Ramos (cell line): Measurements from ENCODE around the gene PHLDB3.
"Not testable (repeated sequence)": the region's sequence is repeated elsewhere in the genome, so short reads cannot be mapped to it uniquely, and the experiment has no call there.

Experiments used
- in situ Hi-C: fragments of 300-500 bp; cut with MboI; formaldehyde crosslinking; loops from one replicate; pipeline ENCODE4 v1.14.3; 2022; ENCODE audit warnings: low sequenced_read_pairs; ENCODE audit not compliant: unreplicated experiment

The PHLDB3 gene

DNA sequence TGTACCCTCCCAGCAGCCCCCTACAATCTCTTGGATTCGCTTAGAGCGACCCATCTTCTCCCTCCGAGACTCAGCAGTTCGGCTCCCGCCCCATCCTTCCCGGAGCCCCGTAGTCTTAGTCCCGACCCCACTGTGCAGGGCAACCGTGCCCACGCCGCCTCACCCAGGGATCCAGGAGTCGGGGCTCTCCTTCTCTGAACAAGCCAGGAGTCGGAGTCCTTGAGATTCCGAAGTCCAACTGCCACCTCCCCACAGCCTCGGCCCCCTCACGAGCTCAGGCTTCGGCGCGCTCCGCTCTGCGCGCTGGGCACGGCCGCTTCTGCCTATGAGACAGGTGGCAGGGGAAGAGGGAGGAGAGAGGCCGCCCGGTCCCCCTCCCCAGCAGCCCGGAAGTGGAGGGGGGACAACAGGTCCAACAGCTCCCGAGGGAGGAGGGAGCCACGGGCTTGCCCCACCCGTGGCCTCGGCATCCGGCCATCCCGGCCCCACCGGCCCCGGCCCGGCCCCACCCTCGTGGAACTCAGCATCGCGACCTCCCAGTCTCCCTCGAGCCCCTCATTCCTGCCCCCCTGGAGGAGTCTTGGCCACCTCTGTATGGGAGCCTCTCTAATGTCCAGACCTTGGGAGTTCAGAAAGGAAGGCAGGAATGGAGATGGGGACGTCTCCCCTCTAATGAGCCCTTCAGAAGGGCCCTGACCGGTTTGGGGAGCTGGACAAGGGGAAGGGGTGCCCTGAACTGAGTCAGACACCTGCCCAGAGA lies at the start of gene PHLDB3:
TSS of gene PHLDB3 (minus strand) at position 321 of the 760 bp plus-strand sequence. CDS start 628 bp downstream, outside the sequence.
- in situ Hi-C loops, result no loop called here

DNA sequence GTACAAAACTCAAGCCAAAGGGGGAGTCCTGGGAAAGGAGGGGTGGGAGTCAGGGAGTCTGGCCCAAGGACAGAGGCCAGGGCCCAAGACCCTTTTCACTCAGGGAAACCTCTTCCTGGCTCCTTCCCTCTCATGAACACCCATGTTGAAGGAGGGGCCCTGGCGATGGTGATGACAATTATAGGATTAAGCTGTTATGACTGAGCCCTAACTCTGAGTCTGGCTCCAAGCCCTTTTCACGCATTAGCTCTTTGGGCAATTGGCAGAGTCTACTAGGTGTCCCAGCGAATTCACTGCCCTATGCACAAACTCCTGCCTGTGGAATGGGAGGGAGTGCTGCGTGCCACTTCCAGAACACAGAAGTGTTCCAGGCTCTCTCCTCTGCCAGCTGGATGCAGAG lies 49.1 kb upstream of the PHLDB3 start:
- in situ Hi-C loops, result no loop called here

DNA sequence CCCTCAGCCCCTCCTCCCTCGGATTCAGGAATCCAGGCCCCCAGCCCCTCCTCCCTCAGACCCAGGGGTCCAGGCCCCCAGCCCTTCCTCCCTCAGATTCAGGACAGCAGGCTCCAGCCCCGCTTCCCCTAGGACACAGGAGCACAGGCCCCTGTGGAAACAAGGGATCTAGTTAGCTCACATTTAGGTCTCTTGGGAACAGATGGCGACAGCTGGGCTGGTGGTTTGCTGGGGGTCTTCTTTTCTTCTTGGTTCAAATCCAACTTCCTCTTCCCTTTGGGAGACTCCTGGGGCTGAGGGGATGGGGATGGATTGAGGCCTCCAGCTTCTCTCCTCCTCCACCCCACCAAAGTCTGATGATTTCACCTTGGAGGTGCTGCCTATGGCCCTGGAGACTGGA lies 48.1 kb upstream of the PHLDB3 start:
- in situ Hi-C loops, result no loop called here

DNA sequence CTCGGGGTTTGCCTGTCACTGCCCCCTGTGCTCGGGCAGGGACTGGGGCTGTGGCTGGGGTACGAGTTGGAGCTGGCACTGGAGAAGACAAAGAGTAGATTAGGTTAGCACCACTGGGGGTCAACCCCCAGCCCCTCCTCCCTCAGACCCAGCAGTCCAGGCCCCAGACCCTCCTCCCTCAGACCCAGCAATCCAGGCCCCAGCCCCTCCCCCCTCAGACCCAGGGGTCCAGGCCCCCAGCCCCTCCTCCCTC lies 47.6 kb upstream of the PHLDB3 start:
- in situ Hi-C loops, result no loop called here

DNA sequence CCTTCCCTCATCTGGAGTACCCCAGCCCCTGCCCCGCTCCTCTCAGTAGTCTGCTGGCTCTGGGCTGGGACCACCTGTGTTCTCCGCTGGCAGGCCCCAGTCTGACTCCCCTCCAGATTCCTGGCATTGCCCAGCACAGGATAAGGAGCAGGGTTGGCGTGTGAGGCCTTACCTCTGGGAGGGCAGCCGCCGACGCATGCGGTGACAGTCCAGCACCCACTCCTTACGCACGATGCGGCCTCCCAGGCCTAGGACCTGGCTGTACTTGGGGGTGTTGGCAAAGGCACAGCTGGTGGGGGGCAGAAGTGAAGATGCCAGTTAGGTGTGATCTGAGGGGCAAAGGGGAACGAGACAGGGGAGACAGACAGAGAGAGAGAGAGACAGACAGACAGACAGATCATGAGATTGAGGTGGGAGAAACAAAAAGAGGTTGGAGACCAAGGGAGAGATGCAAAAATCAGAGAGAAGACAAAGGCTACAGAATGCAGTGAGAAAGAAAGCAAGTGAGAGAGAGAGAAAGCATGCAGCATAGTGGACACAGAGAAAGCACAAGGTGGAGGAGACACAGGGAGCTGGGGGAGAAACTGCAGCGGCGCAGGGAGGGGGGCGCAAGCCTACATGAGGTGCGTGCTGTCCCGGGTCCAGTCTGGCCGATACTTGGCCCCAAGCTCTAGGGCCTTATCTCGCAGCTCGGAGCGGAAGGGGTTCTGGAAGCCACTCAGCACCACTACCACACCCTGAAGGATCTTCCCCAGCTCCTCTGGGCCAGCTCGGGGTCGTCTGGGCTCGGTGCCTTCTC lies 47.1 kb upstream of the PHLDB3 start:
- in situ Hi-C loops, result no loop called here

DNA sequence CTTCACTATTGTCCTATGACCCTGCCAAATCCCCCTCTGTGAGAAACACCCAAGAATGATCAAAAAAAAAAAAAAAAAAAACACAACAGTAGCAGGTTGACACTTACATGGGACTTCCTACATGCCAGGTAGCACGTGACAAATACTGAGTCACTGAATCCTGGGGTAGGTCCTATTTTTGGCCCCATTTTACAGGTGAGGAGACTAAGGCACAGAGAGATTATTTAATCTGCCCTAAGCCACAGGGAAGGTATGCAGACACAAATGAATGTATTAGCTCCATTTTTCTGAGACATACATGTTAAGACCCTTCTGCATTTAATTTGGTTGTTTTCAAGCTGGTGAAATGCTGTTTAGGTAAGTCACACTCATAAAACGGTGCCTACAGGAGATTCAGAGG lies 44.2 kb upstream of the PHLDB3 start:
- in situ Hi-C loops, result no loop called here

DNA sequence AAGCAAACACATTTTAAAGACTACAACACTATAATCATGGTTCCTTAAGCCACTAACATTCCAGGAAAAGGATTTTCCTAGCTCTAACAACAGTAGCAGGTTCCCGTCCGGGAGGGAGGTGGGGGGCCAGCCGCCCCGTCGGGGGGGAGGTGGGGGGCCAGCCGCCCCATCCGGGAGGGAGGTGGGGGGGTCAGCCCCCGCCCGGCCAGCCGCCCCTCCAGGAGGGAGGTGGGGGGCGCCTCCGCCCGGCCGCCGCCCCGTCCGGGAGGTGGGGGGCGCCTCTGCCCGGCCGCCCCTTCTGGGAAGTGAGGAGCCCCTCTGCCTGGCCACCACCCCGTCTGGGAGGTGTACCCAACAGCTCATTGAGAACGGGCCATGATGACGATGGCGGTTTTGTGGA lies 43.4 kb upstream of the PHLDB3 start:
- in situ Hi-C loops, result not testable (repeated sequence)

DNA sequence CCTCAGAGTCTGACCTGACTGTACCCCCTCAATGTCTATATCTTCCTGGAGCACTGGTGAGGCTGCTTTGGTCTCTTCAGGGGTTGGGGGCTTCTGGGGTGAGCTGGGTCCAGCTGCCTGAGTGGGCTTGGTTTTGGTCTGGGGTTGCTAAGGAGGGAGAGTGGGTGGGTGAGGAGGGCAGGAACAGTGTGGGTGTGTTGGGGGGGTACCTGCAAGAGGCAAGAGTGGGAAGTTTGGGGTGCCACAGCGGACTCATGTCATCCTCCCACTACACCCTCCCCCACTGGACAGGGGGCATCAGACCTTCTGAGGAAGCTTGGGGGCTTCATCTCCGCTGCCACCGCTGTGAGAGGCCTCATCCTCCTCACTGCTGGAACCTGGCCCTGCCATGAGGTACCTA lies 42.0 kb upstream of the PHLDB3 start:
- in situ Hi-C loops, result no loop called here

DNA sequence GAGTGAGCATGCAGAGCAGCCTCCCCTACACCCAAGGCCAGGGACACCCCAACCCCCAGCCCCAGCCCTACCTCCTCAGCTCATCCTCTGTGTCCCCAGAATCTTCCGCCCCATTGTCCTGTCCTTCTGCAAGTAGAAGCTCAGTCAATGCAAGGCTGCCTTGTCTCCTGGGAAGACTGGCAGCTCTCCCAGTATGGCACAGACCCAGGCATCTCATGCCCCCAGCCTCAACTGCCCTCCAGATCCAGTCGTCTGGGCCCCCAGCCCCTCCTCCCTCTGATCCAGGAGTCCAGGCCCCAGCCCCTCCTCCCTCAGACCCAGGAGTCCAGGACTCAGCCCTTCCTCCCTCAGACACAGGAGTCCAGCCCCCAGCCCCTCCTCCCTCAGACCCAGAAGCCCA lies 41.4 kb upstream of the PHLDB3 start:
- in situ Hi-C loops, result no loop called here

DNA sequence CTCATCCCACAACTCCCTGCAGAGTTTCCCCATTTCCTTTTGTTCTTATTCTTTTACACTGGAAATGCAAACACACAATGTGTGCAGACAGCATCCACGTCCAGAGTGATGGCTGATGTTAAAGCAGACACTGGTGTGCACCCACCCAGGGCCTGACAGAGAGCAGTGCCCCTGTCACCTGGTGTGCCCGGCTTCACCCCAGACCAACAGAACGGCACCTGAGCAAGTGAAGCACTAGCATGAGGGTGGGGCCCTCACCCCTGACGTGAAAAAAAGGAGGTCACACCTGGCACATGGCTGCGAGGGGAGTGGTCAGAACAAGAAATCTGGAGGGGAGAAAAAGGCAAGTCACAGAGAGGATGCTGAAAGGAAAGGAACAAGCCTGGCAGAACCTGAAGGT lies 40.7 kb upstream of the PHLDB3 start:
- in situ Hi-C loops, result no loop called here

DNA sequence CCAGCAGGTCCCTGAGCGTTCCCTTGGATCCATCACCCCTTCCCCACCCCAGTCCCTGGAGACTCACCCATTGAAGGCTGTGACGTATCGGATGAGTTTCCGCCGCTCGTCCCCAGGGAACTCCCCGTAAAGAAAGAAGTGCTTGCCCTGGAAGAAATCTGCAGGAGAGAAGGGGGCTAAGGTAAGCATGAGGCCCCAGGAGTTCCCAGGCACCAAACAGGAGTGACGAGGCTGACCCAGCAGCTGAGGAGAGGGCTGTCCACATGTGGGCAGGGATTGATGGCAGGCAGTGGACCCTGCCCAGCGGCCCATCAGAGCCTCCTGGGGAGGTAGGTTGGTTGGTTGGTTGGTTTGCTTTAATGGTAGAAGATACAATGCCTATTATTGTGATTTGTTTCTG lies 39.5 kb upstream of the PHLDB3 start:
- in situ Hi-C loops, result no loop called here

DNA sequence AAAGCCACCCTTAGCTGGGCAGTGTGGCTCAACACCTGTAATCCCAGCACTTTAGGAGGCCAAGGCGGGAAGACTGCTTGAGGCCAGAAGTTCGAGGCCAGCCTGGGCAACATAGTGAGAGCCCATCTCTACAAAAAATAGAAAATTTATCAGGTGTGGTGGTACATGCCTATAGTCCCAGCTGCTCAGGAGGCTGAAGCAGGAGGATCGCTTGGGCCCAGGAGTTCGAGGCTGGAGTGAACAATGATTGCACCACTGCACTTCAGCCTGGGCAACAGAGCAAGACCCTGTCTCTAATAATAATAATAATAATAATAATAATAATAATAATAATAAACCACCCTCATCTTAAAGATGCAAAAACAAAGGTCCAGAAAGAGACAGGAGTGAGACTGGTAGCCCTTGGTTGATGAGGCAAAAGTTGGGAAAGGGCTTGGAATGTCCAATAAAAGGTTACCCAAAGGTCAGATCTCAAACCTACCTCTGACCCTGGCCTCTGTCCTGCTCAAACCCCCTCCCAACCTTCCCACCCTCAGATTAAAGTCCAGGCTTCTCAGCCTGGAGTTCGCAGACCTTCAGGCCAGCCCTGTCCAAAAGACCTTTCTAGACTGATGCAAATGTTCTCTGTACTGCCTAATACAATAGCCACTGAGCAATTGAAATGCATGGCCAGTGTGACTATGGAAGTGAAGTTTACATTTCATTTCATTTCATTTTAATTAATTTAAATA lies 37.5 kb upstream of the PHLDB3 start:
- in situ Hi-C loops, result no loop called here

DNA sequence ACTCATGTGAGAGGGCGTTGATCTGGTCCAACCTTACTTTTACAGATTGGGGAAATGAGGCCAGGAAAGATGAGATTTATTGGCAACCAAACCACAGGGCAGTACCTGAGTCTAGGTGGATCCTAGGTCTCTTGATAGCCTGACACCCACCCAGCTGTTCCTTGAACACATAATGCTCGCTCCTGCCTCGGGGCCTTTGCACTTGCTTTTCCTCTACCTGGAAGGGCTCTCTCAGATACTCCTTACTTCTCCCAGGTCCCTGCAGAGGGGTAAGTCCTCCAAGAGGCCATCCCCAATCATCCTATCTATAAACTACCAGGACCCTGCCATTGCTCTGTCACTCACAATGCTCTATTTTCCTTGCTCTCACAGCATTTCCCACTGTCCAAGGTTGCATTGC lies 35.8 kb upstream of the PHLDB3 start:
- in situ Hi-C loops, result no loop called here

DNA sequence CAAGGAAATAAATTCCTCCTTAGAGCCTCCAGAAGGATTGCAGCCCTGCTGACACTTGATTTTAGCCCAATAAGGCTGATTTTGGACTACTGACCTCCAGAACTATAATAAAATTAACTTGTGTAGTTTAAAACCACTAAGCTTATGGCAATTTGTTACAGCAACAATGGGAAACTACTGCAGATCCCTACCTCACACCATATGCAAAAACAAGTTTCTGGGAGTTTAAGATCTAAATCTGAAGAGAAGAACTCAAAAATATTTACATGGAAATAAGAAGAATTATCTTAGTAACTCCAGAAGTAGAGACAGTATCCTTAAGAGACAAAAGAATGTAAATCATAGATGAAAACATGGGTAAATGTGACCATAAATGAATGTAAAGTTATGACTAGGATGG lies 34.4 kb upstream of the PHLDB3 start:
- in situ Hi-C loops, result no loop called here

DNA sequence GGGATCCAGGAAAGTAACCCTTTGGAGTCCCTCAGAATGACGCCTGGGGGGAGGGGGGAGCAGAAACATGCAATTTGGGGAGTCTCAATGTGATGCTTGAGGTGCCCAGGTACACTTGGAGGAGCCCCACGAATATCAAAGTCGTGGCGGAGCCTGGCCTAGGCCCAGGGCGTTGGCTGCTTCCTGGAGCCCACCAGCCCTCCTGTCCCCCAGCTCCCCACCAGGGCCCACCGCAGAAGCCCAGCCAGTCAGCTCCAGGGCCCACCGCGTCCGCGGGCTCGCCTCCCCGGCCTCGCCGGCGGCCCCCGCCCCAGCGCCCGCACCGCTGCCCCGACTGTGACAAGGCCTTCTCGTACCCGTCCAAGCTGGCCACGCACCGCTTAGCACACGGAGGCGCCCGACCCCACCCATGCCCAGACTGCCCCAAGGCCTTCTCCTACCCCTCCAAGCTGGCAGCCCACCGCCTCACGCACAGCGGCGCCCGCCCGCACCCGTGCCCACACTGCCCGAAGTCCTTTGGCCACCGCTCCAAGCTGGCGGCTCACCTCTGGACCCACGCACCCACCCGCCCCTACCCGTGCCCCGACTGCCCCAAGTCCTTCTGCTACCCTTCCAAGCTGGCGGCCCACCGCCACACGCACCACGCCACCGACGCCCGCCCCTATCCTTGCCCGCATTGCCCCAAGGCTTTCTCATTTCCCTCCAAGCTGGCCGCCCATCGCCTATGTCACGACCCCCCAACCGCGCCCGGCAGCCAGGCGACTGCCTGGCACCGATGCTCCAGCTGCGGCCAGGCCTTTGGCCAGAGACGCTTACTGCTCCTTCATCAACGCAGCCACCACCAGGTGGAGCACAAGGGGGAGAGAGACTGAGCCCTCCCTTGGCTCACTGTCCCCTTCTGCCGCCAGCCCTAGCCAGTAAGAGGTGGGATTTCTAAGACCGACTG lies 30.5 kb upstream of the PHLDB3 start:
- in situ Hi-C loops, result no loop called here

DNA sequence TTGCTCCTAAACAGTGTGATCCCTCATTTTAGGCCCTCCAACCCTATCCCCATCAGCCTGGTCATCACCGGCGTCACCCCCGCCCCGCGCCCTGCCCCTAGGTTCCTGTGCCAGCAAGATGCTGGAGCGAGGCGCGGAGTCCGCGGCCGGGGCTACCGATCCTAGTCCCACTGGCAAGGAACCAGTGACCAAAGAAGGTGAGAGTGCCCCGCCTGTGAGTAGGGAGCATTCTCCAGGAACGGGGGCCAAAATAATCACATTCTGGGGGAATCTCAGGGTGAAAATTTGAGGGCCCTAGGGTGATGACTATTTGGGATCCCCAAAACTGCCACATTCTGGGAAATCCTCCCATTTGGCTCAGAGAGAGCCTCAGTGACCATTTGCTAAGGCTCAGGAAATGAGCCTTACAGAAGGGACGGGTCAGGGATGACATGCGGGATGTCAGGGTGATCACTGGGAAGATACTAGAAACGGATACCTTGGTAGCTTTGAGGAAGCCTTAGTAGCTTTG lies 29.8 kb upstream of the PHLDB3 start:
- in situ Hi-C loops, result no loop called here

DNA sequence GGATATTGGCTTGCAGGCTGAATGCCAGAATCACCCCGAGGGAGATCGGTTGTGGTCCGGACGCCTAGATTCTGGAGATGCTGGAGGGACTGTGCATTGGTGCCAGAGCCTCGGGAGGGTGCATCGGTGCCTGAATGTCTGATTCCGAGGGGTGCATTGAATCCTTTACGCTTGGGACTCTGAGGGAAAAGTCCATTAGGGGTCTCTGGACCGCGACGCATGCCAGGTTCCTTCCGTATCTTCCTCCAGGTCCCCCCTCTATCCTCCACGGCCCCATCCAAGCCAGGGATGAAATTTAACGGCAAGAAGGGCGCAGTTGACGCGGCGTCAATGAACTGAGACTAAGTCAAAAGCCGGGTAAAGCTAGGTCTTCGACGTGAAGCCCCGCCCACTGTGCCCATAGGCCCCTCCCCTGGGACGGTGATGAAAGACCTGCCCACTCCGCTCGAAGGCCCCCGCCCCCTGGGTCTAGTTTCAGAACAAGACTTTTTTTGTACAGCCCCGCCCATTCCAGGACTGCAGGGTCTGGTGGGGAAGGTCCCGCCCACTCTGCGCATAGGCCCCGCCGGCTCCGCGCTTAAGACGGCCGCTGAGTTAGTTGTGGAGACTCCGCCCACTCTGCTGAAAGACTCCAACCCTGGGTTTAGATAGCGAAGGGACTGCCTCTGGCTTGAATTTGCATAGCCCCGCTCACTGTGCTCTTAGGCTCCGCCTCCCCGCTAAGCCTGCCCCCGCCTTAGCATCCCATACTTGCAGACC lies 29.2 kb upstream of the PHLDB3 start:
- in situ Hi-C loops, result no loop called here

DNA sequence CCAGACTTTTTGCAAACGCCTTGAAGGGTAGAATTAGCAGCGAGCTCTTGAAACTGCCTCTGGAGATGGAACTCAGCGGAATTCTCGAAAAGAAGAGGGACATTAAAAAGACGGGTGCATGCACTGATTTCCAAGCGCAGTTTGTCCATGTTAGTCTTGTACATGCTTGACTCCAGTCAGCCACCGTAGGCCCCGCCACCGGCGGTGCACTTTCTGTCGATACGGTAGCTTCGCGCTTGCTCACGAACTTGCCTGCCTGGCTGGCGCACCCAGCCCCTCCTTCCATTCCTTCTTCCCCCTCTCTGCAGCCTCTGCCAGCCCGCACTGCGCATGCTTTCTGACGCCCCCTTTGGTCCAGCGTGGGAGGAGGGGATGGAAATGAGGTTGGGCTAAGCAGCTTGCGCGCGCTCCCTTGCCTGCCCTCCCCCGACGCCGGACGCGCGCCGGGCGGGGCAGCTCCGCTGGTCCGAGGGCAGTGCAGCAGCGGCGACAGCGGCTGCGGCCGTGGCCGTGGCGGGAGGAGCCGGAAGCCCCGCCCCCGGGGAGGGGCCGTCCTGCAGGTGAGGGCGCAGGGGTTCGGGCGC lies 28.5 kb upstream of the PHLDB3 start, which contains the start of gene ZNF575:
TSS of gene ZNF575 (plus strand) at position 227 of the 584 bp plus-strand sequence. CDS start 1,235 bp downstream, outside the sequence.
- in situ Hi-C loops, result no loop called here

DNA sequence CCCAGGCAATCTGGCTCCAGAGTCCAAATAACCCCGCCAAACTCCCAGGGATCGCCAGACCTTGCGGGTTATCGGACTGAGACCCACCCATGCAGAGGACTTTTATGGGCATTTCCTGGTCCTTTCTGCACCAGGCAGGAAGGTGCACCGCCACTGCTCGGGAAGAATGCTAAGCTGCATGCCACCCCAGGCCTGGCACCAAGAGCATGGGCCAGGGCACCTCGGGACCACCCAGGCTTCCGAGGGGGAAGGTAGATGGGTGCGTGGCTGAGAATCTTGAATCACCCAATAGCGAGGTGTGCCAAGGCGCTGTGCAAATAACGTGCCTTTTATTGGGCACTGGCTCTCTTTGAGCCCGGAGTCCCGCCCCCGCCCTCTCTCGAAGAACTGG lies 28.0 kb upstream of the PHLDB3 start:
- in situ Hi-C loops, result no loop called here
